T follicular helper cell (primary cell): Measurements from ENCODE around the gene RASA3.
"Not testable (repeated sequence)": the region's sequence is repeated elsewhere in the genome, so short reads cannot be mapped to it uniquely, and the experiment has no call there.

ENCODE experiments used
- DNase-seq: peaks from one replicate; pipeline ENCODE4 v3.0.0-alpha.2; 2020; ENCODE audit warnings: low read depth

The RASA3 gene

DNA sequence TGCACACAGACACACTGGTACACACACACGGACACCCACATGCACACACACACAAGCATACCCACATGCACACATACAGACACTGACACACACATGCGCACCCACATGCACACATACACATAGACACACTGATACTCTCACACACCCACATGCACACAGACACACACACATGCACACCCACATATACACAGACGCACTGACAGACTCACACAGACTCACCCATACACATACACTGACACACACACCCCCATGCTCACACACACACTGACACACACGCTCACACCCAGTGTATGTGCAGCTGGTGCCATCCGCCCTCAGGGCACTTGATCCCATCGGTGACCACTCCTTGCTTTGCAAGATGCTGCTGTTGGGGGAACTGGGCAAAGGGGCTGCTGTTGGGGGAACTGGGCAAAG, 9.7 kb upstream of the RASA3 start:
- DNase-seq, result no peak

GRCh38 chr13:114141261-114141996, 9.0 kb upstream of the RASA3 start:
- no peak for DNase-seq

- no peak for DNase-seq
Observed at GRCh38 chr13:114140906-114141250, 8.5 kb upstream of the RASA3 start.

- peak; percentile 29 for DNase-seq
Observed at GRCh38 chr13:114140131-114140905, 7.9 kb upstream of the RASA3 start.

DNA sequence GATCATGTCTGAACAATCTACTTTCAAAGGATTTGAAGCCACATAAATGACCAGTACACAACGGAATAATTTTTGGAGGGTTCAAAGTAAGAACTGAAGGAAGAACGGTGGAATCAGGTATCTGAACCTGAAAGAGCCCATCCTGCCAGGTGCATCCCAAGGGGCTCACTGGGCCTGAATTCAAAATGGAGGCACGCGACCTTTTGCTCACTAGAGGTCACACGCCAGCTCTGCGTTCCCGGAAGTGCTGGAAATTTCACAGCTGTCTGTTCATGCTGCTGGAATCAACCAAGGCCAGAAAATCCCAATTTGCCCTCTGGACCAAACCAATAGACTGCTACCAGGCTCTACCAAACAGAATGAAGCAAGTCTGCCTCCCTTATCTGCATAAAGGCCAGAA, 4.2 kb upstream of the RASA3 start:
- DNase-seq, result no peak

DNA sequence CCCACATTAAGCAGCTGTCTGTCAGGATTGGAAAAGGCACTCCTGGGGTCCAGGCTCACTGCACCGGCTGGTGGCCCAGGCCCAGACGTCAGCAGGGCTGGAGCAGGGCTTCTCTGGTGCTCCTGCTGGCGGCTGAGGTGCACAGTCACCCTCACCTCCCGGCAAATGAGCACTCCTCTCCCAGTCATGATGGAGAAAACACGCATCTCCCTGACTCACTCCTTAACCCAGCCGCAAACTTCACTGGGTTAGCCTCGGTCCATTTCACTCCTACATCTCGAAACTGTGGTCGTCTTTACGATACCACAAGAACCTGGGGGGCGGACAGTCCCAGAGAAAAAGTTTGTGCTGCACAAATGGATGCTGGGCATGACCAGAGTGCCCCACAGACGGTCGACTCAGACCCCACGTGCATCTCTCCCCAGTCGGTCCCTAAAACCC, 3.3 kb upstream of the RASA3 start:
- no peak for DNase-seq

DNA sequence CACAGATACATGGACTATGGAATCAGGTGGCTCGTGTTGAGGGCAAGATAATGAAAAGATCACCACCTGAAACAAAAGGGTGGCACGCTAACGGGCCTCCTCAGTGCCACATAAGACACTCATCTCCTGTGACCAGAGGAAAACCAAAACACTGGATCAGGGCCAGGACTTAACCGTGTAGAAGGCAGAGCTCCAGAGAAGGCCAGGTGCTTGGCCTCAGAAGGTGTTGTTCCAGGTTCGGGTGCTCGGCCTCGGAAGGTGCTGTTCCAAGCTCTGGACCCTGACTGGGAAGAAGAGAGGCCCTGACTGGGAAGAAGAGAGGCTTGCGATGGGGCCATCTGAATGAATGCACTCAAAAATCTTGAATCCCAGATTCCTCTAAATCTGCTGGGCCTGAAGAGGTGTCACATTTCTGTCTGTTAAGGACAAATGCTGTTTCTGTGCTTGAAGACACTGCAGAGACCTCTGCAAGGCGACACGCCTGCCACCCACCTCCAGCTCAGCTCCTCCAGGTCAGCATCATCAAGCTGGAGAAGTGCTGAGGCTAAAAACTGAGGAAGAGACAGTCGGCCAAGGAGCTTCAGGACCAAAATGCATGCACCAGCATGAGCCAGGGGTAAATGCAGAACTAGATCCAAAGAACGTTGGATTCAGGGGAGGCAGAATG, 2.7 kb upstream of the RASA3 start:
- DNase-seq, result no peak

- no peak for DNase-seq
Observed at GRCh38 chr13:114134111-114134943, 1.9 kb upstream of the RASA3 start.

DNA sequence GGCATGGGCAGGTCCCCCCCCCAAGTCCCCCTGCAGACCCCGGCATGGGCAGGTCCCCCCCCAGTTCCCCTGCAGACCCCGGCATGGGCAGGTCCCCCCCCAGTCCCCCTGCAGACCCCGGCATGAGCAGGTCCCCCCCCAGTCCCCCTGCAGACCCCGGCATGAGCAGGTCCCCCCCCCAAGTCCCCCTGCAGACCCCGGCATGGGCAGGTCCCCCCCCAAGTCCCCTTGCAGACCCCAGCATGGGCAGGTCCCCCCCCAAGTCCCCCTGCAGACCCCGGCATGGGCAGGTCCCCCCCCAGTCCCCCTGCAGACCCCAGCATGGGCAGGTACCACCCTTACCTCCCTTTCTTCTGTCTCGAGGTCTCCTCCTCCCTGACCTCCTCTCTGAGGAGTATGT, 1.1 kb upstream of the RASA3 start:
- DNase-seq, result not testable (repeated sequence)

GRCh38 chr13:114133126-114133525, 703 bp upstream of the RASA3 start:
- DNase-seq, result not testable (repeated sequence)

GRCh38 chr13:114131583-114132418, 622 bp downstream of the RASA3 start:
- DNase-seq, result peak; percentile 30

- DNase-seq, result peak; percentile 56
Observed at GRCh38 chr13:114130837-114131582, 1.4 kb downstream of the RASA3 start.

- DNase-seq, result no peak
Observed at GRCh38 chr13:114130131-114130836, 2.1 kb downstream of the RASA3 start.

DNA sequence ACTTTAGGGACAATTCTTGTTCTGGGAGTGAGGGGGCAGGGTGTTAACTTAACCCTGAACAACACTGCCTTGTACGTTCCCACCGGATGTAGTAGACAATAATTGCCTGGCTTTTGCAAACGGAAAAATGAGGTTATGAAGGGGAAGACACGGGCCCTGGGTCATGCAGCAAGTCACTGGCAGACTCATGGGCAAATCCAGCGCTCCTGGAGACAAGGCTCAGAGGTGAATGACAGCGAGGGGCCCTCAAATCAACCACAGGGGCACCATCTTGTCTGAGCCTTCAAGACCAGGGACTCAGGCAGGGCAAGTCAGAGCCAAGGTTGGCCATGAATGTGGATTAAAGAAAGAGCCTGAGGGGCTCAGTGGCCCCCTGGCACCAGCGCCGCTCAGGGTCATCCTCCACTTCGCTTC, 2.8 kb downstream of the RASA3 start:
- DNase-seq, result no peak

DNA sequence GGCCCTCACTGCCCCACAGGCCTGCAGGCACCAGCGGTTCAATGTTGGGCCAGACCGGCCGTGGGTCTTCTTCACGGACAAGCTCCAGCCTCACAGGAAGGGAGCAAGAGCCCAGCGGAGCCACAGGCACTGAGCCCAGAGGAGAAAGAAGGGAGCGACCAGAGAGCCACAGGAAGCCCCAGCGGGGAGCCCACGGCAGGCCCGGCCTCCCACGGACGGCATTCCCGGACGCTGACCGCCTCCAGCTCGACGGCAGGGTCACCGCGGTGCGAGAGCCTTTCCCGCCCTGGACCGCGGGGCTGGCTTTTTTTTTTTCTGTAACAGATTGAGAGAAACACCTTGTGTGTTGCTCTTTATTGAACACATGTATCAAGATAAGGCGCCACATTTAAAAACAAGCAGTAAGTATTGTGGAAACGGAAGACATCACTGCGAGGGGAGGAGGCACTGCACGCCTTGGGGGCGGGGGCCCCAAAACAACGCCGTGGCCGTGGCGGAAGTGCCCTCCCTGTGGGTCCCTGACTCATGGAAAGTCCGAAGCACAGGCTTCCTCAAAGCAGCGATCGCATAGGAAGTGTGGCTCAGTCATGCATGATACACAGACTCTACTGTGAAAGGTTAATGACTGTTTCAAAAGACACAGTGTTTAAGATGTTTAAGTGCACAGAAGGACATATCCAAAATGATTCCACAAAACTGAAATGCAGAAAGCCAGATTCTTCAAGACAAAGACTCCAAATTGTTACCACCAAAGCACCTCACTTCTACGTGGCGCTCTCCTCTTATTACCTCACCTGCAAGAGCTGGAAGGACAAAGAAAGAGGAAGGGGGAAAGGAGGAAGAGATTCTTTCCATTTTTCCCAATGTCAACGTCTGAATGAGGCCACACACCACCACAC, 3.5 kb downstream of the RASA3 start:
- peak; percentile 83 for DNase-seq

DNA sequence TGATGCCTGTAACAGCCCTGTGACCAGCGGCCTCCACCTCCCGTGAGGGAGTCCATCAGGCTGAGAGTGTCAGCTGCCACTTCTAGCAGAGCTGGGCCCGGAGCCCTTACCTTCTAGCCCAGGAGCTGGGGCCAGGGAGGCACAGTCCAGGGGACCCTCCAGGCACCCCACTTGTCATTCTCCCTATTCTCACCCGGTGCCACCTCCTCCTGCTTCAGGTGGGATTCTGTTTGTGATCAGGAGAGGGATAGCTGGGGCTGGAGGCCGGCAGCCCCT, 4.1 kb downstream of the RASA3 start:
- DNase-seq, result no peak

DNA sequence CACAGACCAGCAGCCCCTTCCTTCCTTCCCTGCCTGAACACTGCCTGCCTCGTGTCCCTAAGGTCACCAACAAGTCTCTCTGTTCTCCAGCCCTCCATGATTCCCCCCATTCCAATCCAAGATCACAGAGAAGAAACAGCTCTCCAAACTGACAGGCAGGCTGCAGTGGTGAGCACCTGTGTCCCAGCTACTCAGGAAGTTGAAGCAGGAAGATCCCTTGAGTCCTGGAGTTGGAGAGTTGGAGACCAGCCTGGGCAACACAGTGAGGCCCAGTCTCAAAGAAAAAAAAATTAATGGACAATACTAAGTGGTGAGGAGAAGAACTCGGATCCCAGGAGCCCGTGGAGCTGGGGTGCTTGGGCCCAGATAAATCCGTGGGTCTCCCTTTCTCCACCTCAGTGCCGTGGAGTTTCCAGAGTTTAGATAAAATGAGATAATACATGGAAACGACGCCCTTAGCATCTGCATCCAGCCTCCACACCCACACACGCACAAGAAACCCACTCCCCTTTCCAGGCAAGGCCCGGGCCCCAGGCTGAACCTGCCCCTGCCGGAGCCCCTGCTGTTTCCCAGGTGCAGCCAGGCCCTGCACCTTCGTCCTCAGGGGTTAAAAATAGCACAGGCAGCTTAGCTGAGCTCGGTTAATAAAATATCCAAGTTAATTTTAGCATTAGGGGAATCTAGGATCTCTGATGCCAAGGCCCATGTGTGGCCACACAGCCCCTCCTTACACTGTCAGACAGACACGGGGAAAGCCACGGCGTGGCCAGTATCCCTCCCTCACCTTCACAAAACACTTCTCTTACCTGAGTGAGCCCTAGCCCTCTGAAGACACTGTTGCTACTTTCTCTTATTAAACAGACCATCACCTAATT, 4.7 kb downstream of the RASA3 start:
- no peak for DNase-seq
